HFFc6 (cell line): ENCODE results near the gene ASAP2. TPM values are rescaled to one million over a fixed set of nuclear protein-coding genes. Genes with fewer than 3 reads are reported as not detected.

ENCODE experiments used
- DNase-seq: peaks from one replicate; pipeline ENCODE4 v3.0.0-alpha.2; 2018
- H3K27ac Mint-ChIP-seq: 2 replicates; pipeline ENCODE4 v1.8.0; 2020; ENCODE audit warnings: mild to moderate bottlenecking, mixed read lengths
- H3K27me3 Mint-ChIP-seq: 2 replicates; pipeline ENCODE4 v1.8.0; 2021; ENCODE audit warnings: mild to moderate bottlenecking, moderate library complexity, mixed read lengths; ENCODE audit not compliant: insufficient read depth
- H3K36me3 Mint-ChIP-seq: 2 replicates; pipeline ENCODE4 v1.8.0; 2021; ENCODE audit warnings: low read depth, mixed read lengths
- H3K4me1 Mint-ChIP-seq: 2 replicates; pipeline ENCODE4 v1.8.0; 2020; ENCODE audit warnings: low read depth, mixed read lengths
- H3K4me3 Mint-ChIP-seq: 2 replicates; pipeline ENCODE4 v1.8.0; 2020; ENCODE audit warnings: mild to moderate bottlenecking, moderate library complexity, mixed read lengths
- H3K9me3 Mint-ChIP-seq: 2 replicates; pipeline ENCODE4 v1.8.0; 2020; ENCODE audit warnings: mild to moderate bottlenecking, mixed read lengths
- CTCF ChIP-seq: fragments of 200-600 bp; sonication (generic); IDR thresholded peaks from 2 replicates; pipeline ENCODE4 v1.5.0; 2021; ENCODE audit warnings: antibody characterized with exemption, mild to moderate bottlenecking
- total RNA-seq, 6 experiments: library from RNA; stranded (reverse); fragmentation: NEBNext Ultra II Directional; extraction: Animal tissue kit (Norgen Biotek cat#: 25700); gene quantifications; 2 replicates in 1 of 6; 3 replicates in 5 of 6; pipeline ENCODE4 v1.2.3, GENCODE V29; 2021

Gene ASAP2
- total RNA-seq, 6 experiments from 2014 or later, result 31.2 to 37.4 (median 34.3) TPM

- Mint-ChIP-seq H3K4me3 (peak overlapping the region; percentile 60), H3K27me3 (no peaks in the 10 kb centered on the region; the same call in 1 of the 2 replicates), H3K9me3 (no peaks in the 10 kb centered on the region), H3K36me3 (no peaks in the 10 kb centered on the region), H3K27ac (peak overlapping the region; percentile 89), H3K4me1 (peaks cover 57% of the 10 kb centered on the region)
- DNase-seq, result peak; percentile 58
- no peak for TF ChIP-seq CTCF
Observed at GRCh38 chr2:9199716-9200632, 6.6 kb upstream of the ASAP2 start.

DNA sequence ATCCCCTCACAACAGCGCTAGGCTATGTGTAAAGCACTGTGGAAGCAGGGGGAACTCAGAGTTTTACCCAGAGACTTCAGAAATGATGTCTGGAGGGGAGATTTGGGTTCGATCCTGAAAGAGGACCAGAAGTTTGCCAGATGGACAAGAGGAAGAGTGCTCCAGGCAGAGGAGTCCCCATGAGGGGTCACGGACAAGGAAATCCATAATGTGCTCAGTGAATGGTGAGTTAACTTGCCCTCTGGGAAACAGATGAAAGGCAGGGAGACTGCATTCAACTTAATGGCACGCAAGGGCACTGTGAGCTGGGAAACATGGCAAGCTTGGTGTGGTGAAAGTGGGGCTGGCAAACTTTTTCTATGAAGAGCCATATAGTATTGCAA lies 6.0 kb upstream of the ASAP2 start:
- H3K27me3 Mint-ChIP-seq, result no peaks in the 10 kb centered on the region; the same call in 1 of the 2 replicates

GRCh38 chr2:9201185-9201891 lies 5.3 kb upstream of the ASAP2 start:
- no peaks in the 10 kb centered on the region; the same call in 1 of the 2 replicates for H3K27me3 Mint-ChIP-seq
- H3K36me3 Mint-ChIP-seq, result no peaks in the 10 kb centered on the region
- H3K4me3 Mint-ChIP-seq, result peak overlapping the region; percentile 60
- TF ChIP-seq CTCF, result no peak; the same call in 1 of the 2 replicates
- peak; percentile 83 for DNase-seq
- H3K27ac Mint-ChIP-seq, result peak overlapping the region; percentile 89
- peaks cover 64% of the 10 kb centered on the region for H3K4me1 Mint-ChIP-seq
- H3K9me3 Mint-ChIP-seq, result no peaks in the 10 kb centered on the region

More for the DNA sequence above, 6.0 kb upstream of the ASAP2 start:
- TF ChIP-seq CTCF, result no peak
- Mint-ChIP-seq H3K36me3 (no peaks in the 10 kb centered on the region), H3K4me1 (peaks cover 60% of the 10 kb centered on the region), H3K27ac (peak overlapping the region; percentile 89), H3K4me3 (peak overlapping the region; percentile 60), H3K9me3 (no peaks in the 10 kb centered on the region)
- no peak for DNase-seq

DNA sequence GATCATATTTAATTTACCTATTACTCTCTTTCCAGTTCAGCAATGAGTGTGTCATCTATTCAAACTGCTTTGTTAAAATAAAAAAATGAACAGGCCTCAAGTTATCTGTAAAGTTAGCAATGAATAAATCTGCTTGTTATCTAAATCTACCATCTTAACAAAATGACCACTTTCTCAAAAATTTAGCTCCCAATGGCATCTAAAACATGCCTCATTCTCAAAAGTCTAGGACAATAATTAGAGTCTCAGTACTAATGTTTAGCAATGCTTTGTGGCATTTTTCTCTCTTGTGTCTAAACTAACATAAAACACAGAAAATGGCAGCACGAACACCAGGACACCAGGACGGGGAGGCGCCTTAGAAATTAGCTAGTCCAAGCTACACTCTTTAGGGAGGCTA lies 3.6 kb upstream of the ASAP2 start:
- H3K4me1 Mint-ChIP-seq, result peaks cover 61% of the 10 kb centered on the region
- H3K27ac Mint-ChIP-seq, result peak overlapping the region; percentile 67; the same call in 1 of the 2 replicates
- H3K36me3 Mint-ChIP-seq, result no peaks in the 10 kb centered on the region
- no peak overlapping the region for H3K4me3 Mint-ChIP-seq
- no peaks in the 10 kb centered on the region for H3K9me3 Mint-ChIP-seq
- peak; percentile 36 for DNase-seq
- H3K27me3 Mint-ChIP-seq, result no peaks in the 10 kb centered on the region; the same call in 1 of the 2 replicates
- TF ChIP-seq CTCF, result no peak

DNA sequence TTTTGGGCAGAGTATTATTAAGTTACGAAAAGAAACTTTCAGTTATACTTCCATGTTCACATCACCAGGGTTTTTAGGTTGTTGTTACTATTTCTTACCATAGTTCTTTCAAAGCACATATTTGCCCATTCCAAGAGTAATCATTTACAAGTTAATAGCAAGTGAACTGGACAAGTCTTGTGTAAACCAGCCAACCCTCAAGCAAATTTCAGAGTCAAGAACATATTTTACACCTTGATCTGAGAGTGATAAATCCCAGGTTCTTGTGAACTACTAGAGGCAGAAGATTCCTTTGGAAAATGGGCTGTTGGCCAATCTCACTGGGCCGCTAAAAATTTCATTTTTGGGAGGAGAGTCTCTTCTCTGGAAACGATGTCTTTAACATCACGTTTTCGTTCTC lies 2.7 kb upstream of the ASAP2 start:
- Mint-ChIP-seq H3K36me3 (no peaks in the 10 kb centered on the region), H3K27ac (peak overlapping the region; percentile 33; the same call in 1 of the 2 replicates), H3K27me3 (no peaks in the 10 kb centered on the region)

More for the DNA sequence above, 2.7 kb upstream of the ASAP2 start:
- TF ChIP-seq CTCF, result no peak
- Mint-ChIP-seq H3K4me3 (no peak overlapping the region), H3K4me1 (peaks cover 66% of the 10 kb centered on the region), H3K9me3 (no peaks in the 10 kb centered on the region)
- DNase-seq, result no peak
